ENCODE measurements around the gene OCIAD1.
"Not testable (repeated sequence)": the region's sequence is repeated elsewhere in the genome, so short reads cannot be mapped to it uniquely, and the experiment has no call there.

Gene OCIAD1

DNA sequence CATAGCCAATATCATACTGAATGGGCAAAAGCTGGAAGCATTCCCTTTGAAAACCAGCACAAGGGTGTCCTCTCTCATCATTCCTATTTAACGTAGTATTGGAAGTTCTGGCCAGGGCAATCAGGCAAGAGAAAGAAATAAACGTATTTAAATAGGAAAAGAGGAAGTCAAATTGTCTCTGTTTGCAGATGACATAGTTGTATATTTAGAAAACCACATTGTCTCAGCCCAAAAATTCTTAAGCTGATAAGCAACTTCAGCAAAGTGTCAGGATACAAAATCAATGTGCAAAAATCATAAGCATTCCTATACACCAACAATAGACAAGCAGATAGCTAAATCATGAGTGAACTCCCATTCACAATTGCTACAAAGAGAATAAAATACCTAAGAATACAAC is 9.5 kb upstream of the OCIAD1 start:
- DNase-seq = not testable (repeated sequence)

DNA sequence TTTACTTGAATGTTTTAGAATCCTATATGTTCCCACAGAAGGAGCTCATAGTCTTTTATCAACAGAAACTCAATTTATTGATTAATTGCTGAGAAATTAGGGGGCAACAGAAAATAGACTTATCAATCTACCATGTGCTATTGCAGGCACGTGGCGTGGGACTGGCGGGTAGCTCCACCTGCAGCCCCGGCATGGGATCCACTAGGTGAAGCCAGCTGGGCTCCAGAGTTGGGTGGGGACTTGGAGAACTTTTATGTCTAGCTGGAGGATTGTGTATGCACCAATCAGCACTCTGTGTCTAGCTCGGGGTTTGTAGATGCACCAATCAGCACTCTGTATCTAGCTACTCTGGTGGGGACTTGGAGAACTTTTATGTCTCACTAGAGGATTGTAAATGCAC is 3.3 kb upstream of the OCIAD1 start:
- DNase-seq = no peak

DNA sequence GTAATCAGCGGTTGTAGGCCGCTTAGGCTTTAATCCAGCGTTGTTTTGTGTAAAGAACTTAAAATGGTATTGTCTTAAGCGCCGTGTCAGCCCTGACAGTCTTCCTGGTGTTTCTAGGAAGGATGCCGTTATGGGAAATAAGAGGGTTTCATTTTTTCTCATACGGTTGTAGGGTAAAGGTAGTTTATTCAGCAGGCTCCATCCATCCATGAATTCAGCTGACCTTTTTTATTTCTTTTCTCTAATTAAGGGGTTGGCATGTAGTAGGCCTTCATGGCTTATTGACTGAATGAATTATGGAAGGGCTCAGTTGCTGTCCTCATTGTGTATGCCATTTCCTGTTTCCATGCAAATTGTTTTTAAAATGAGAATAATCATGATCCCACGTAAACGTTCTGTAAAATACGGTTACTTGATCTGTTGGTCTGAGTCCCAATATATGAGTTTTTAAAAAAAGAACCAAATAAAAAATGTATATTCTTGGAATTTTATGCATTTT is 693 bp downstream of the OCIAD1 start:
- DNase-seq = no peak

DNA sequence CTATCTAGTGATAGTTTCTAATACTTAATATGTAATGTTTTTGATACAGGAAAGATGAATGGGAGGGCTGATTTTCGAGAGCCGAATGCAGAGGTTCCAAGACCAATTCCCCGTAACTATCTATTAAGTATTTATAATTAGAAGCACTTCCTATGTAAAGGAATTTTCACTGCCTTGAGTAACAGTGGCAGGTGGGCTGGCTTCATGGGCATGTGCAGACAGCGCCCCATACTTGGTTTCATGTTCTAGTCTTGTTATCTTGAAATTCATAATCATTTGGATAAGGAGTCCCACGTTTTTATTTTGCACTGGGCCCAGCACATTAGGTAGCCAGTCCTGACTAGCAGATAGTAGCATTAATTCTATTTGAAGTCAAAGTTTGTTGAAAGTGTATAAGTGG is 1.7 kb downstream of the OCIAD1 start:
- no peak for DNase-seq

DNA sequence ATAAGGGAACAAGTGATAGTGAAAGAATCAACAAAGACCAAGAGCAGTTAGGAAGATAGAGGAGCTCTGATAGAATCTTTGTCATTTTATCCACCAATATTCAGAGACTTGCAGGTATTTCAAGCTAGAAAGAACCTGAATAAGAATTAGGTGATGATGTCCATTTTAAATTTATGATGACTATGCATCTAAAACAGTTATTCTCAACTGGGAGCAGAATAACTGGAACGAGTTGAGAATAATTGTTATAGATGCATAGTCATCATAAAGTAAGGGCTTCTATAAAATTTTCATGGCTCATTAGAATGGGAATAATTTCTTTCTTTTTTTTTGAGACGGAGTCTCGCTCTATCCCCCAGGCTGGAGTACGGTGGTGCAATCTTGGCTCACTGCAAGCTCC is 5.8 kb downstream of the OCIAD1 start:
- DNase-seq = no peak

DNA sequence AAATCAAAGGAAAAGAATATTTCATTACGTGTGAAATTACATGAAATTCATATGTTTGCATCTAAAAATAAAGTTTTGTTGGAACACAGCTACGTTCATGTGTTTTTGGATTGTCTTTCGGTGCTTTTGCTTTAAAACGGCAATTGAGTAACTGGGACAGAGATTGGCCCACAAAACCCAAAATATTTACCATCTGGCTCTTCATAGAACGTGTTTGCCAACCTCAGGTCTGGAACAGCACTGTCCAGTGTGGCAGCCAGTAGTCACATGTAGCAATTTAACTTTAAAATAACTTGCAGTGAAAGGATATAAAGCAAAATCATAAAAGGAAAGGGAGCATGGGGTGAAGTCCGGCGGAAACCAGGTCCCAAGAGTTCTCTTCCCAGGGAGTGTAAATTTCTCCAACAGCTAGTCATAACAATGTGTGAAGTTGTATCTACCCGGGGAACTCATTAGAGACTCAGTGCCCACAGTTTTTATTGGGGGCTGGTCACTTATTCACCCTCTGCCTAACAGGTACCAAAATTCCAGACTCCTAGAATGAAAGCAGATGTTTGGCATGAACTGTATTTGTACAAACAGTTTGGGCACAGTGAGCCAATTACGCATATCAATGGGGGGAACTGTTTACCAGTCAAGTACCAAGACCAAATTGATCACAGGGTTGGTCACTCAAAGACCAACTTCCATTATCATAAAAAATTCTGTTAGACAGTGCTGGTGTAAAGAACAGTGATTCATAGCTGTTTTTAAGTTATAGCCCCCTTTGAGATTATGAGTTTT is 10.3 kb downstream of the OCIAD1 start:
- no peak for DNase-seq

DNA sequence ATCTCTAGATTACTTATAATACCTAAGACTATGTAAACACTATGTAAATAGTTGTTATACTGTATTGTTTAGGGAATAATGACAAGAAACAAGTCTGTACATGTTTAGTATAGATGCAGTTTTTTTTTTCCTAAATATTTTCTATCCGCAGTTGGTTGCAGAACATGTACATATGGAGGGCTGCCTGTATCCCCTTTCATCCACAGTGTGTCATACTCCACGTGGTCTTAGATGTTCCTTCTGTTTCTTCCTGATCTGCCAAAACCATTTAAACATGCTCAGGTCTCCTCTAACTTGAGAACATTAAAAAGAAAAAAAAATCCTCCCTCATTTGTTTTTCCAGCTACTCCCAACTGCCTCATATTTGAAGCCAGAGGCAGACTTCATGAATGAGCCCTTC is 14.0 kb downstream of the OCIAD1 start:
- DNase-seq = no peak

DNA sequence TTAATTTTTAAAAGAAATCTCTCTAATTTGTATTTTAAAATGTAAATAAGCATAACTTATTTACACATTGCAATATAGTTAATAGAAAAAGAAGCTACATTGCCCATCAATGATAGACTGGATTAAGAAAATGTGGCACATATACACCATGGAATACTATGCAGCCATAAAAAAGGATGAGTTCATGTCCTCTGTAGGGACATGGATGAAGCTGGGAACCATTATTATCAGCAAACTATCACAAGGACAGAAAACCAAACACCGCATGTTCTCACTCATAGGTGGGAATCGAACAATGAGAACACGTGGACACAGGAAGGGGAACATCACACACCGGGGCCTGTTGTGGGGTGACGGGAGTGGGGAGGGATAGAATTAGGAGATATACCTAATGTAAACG is 17.9 kb downstream of the OCIAD1 start:
- DNase-seq = not testable (repeated sequence)

DNA sequence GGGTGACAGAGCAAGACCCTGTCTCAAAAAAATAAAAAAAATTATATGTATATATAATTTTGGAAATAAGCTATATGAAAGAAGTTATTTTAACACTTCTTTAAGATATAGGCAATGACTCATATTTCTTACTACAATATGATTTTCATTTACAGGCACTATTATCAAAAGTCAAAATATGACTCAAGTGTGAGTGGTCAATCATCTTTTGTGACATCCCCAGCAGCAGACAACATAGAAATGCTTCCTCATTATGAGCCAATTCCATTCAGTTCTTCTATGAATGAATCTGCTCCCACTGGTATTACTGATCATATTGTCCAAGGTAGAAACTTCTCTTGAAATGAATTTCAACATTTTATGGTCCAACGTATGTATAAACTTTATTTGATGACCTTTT is 20.8 kb downstream of the OCIAD1 start:
- DNase-seq = no peak

DNA sequence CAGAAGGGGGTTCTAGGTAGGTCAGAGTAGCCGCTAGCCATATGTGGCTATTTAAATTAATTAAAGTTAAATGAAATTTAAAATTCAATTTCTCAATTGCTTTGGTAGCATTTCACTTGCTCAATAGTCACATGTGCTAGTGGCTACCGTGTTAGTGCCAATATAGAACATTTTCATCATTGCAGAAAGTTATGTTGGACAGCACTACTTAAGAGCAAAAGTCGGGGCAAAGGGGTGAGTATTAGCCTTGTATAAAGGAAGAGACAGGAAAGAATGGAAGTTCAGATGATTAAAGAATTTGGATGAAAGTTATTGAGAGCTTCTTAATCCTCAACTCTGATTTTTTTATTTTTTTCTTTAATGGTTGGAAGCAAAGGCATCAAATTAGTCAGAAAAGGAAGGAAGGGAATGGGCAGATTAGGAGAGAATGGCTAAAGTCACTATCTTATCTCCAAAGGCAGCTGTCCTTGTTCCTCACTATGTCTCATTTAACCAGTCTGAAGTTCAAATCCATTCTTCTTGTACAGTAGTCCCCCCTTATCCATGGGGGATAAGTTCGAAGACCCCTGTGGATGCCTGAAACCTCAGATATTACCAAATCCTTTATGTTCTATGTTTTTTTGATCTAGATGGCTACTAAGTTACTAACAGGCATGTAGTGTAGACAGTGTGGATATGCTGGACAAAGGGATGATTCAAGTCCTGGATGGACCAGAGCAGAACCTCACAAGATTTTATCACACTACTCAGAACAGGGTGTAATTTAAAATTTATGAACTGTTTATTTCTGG is 22.9 kb downstream of the OCIAD1 start:
- DNase-seq = no peak

DNA sequence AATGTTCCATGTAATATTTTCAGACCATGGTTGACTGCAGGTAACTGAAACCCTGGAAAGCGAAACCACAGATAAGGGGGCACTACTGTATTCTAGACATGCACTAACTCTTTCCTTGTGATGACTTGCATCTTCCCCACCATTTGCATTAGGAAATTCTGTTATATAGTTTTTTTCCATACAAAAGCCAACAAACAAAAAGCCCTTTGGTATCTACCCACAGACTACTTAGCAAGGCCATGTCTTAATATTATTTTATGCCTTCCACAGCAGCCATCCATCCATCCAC is 23.5 kb downstream of the OCIAD1 start:
- no peak for DNase-seq

DNA sequence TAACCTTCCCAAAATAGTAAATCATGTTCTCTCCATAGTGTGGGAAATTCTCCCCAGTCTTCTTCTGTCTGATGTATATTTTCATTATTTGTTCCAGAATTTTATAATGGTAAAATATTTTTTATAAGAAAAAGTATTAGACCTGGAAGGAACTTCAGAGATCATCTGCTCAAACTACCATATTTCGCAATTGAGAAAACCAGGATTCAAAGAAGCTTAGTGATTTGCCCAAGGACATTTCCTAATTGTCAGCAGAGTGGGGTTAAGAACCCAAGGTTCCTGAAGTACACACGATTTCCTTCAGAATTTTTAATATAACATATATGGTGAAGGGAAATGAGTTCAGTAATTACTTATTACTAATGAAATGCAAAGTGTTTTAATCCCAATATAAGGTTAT is 24.1 kb downstream of the OCIAD1 start:
- DNase-seq = no peak

DNA sequence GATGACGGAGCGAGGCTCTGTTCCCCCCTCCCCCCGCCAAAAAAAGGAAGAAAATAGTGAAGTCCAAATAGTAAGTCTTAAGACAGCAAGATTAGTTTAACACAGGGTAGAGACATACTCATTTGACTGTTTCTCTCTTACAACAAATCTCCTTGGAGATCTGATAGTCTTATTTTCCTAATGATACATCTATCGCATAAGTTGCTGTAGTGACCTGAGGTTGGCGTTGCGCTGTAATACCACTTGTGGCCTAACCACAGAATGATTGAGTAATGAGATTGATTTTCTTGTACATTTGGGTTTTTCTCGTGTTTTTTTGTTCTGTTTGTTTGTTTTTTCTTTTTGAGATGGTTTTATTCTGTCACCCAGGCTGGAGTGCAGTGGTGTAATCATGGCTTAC is 27.2 kb downstream of the OCIAD1 start:
- DNase-seq = no peak

DNA sequence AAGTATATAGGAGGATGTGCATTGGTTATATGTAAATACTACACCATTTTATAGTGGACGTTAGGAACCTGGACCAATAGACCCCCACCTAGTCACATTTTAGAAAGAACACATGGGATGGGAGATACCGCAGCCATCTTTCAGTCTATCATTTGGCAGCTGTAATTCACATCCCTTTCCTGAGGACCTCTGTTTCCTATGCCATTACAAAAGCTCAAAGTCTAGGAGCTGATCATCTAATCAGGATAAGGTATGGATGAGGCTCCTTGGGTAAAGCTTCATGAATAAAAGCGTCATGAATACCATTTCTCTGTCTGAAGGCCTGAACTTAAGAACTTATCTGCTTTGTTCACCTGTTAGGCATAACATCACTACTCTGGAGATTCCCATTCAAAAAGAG is 31.1 kb downstream of the OCIAD1 start:
- DNase-seq = no peak

DNA sequence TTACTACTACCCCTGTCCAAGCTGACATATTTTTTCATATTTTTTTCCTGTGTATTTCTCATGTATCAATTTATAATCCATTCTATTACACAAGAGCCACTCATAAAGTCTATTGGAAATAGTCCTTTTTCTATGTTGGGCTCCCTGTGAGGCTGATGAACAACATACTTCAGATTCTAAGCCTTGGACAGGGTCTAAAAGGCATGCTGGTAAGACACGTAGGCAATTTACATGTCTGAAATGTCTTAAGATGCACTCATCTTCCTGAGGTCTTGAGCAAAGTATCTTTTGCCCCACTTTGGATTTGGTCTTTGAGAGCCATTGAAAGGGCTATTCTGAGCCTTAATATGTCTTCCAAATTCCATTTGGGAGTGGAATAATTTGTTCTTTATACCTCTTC is 31.8 kb downstream of the OCIAD1 start:
- no peak for DNase-seq

DNA sequence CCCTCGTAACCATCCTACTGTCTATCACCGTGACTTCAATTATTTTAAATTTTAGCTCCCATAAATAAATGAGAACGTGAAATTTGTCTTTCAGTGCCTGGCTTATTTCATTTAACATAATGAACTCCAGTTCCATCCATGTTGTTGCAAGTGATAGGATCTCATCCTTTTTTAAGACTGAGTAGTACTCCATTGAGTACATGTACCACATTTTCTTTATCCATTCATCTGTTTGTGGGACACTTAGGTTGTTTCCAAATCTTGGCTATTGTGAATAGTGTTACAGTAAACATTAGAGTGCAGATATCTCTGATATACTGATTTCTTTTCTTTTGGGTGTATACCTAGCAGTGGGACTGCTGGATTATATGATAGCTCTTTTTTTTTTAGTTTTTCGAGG is 32.8 kb downstream of the OCIAD1 start:
- no peak for DNase-seq

DNA sequence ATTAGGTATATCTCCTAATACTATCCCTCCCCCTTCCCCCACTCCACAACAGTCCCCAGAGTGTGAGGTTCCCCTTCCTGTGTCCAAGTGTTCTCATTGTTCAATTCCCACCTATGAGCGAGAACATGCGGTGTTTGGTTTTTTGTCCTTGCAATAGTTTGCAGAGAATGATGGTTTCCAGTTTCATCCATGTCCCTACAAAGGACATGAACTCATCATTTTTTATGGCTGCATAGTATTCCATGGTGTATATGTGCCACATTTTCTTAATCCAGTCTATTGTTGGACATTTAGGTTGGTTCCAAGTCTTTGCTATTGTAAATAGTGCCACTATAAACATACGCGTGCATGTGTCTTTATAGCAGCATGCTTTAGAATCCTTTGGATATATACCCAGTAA is 33.8 kb downstream of the OCIAD1 start:
- DNase-seq = not testable (repeated sequence)

DNA sequence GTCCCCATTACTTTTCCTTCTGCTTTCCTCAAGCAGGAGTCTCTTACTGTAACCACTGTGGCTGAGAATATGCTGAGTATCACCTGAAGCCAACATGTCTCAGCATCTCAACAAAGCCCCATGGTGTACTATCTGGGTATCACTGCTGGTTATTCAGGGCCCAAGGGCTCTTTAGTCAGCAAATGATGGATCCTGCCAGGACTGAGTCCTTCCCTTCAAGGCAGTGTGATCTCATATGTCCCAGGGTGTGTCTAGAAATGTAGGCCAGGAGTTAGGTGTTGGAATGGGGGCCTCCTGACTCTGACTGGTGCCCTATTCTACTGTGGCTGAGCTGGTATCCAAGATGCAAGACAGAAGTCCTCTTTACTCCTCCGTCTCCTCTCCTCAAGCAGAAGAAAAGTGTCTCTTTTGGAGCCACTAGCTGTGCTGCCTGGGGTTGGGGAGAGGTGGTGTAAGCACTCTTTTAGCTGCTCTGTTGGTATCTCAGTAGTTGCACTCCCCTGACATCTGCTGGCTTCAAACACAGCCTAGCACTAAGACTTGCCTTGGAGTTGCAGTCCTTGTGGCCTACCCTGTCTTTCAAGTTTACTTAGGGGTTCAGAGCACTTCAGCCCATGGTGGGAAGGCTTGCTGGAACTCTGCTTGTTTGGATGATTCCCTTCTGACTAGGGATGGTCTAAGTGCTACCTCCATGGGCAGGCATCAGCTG is 47.1 kb downstream of the OCIAD1 start:
- DNase-seq = no peak

DNA sequence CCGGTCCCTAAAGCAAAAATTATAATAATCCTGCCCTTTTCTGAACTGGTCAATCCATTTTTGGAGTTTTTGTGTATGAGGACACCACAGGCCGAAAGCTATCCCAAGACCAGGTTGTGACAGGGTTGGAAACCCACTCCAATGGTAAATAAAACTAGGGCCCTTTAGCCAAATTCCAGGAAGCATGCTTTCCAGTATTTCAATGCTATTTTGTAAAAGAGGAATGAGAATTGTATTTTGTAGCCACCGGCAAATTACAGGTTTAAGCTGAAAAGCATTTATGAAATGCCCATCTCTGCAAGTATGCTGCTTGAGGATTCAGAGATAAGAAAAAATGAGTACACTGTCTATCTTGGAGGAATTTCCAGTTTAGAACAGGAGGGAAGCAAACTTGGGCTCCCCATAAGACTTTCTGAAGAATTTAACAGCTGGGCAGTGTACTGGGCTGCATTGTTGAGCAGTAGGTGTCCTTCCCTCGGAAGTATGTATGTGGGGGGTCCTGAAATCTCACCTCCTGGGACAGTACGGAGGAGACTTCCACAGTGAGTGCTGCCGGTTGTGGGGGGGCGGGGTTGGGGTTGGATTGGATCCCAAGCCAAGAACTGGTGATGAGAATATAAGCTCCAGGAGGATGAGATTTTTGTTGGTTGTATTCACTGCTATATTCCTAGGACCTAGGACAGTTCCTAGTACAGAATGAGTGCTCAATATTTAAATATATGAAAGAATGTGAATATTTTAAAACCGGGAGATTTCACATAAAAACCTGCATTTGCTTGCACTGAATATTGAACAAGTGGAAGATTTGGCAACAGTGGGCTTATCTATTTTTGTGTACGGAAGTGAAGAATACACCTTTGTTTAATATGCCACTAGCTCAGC is 48.9 kb downstream of the OCIAD1 start:
- no peak for DNase-seq

DNA sequence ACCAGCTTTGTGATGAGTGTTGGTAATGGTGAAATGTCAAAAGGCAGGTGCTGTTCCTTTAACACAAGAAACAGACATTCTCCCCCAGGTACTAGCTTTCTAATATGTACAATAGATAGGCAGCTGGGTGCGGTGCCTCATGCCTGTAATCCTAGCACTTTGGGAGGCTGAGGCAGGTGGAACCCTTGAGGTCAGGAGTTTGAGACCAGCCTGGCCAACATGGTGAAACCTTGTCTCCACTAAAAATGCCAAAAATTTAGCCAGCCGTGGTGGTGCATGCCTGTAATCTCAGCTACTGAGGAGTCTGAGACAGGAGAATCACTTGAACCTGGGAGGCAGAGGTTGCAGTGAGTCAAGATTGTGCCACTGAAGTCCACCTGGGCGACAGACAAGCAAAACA is 50.8 kb downstream of the OCIAD1 start:
- not testable (repeated sequence) for DNase-seq

DNA sequence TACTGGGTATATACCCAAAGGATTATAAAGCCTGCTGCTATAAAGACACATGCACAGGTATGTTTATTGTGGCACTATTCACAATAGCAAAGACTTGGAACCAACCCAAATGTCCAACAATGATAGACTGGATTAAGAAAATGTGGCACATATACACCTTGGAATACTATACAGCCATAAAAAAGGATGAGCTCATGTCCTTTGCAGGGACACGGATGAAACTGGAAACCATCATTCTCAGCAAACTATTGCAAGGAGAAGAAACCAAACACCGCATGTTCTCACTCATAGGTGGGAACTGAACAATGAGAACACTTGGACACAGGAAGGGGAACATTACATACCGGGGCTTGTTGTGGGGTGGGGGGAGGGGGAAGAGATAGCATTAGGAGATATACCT is 58.9 kb downstream of the OCIAD1 start:
- not testable (repeated sequence) for DNase-seq

DNA sequence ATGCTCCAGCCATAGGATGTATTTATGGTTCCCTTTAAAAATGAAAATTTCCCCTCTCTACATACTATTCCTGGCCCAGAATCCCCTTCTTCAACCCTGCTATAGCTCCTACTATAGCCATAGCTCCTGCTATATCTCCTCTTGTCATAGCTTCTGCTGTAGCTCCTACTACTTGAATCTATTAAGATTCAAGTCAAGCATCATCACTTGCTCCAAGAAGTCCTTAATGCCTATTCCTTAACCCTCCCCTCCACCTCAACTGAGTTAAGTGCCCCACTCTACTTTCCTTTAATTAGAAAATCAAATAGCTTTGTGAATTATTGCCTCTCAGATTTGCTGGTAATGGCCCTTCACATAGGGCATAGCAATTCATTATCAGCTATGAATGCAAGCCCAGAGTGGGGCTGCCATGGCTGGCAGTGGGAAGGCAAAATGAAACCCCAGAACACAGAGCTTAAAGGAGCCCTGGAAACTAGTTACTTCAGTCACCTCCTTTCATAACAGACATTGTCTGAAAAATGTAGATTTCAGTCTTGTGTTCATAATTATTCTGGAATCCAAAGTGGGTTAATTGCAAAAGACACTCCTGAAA is 60.2 kb downstream of the OCIAD1 start:
- DNase-seq = no peak
